SK-N-SH (cell line): ENCODE measurements around the gene LYPD8. TPM values are rescaled to one million over a fixed set of nuclear protein-coding genes. Genes with fewer than 3 reads are reported as not detected.

Experiments
- CTCF ChIA-PET: fragments of 300-600, 350-600 bp; formaldehyde crosslinking; extraction: SDS; loops from one replicate; lab custom pipeline; 2021; lab: Yijun Ruan, JAX
- POLR2A ChIA-PET: fragments of 350-600 bp; sonication (Branson Sonifier 250); formaldehyde crosslinking; extraction: SDS; loops from one replicate; lab custom pipeline; 2020; ENCODE audit warnings: antibody characterized with exemption, inconsistent platforms; lab: Yijun Ruan, JAX
- DNase-seq: peaks from one replicate; pipeline ENCODE4 v3.0.0; 2012
- H2AFZ ChIP-seq: fragments of 200-600 bp; sonication (generic); 2 replicates; pipeline ENCODE4 v1.8.1; 2016; ENCODE audit warnings: antibody characterized with exemption, mild to moderate bottlenecking, low read depth
- H3F3A ChIP-seq: fragments of 200-600 bp; sonication (generic); replicated peaks from 2 replicates; pipeline ENCODE3; 2016; ENCODE audit warnings: antibody characterized with exemption, mild to moderate bottlenecking; ENCODE audit not compliant: insufficient read depth
- H3K27ac ChIP-seq, 2 experiments: fragments of 200-500 bp in 1 of 2; fragments of 200-600 bp in 1 of 2; sonication (Bioruptor generic) in 1 of 2; sonication (generic), shearing (Covaris generic) in 1 of 2; 2 replicates each; pipeline versions ENCODE4 v1.5.1 to v1.6.1; 2014 to 2016; ENCODE audit warnings: low read depth in 2 of 2, inconsistent platforms in 1 of 2, low read length in 1 of 2, mild to moderate bottlenecking in 1 of 2, mixed read lengths in 1 of 2
- H3K27me3 ChIP-seq: fragments of 200-600 bp; sonication (generic), shearing (Covaris generic); 2 replicates; pipeline ENCODE4 v1.6.1; 2016; ENCODE audit warnings: mixed run types; ENCODE audit not compliant: insufficient read depth
- H3K36me3 ChIP-seq, 2 experiments: fragments of 200-500 bp in 1 of 2; fragments of 200-600 bp in 1 of 2; sonication (Bioruptor generic) in 1 of 2; sonication (generic) in 1 of 2; replicated peaks in 1 of 2; 2 replicates each; pipeline versions ENCODE3 to v1.5.1; 2014 to 2016; ENCODE audit warnings: low read length in 1 of 2, mild to moderate bottlenecking in 1 of 2; ENCODE audit not compliant: insufficient read depth in 2 of 2, control insufficient read depth in 1 of 2
- H3K4me1 ChIP-seq, 2 experiments: fragments of 200-500 bp in 1 of 2; fragments of 200-600 bp in 1 of 2; sonication (Bioruptor generic) in 1 of 2; sonication (generic), shearing (Covaris generic) in 1 of 2; 2 replicates each; pipeline versions ENCODE4 v1.5.1 to v1.6.1; 2014 to 2016; ENCODE audit warnings: low read depth in 1 of 2, low read length in 1 of 2, mixed run types in 1 of 2; ENCODE audit not compliant: insufficient read depth in 2 of 2, control insufficient read depth in 1 of 2
- H3K4me2 ChIP-seq: fragments of 200-600 bp; sonication (generic), shearing (Covaris generic); 2 replicates; pipeline ENCODE4 v1.6.1; 2017; ENCODE audit warnings: mixed run types
- H3K4me3 ChIP-seq, 2 experiments: fragments of 200-500 bp in 1 of 2; fragments of 200-600 bp in 1 of 2; sonication (Bioruptor generic) in 1 of 2; sonication (generic), shearing (Covaris generic) in 1 of 2; 2 replicates each; pipeline versions ENCODE4 v1.5.1 to v1.8.1; 2014 to 2016; ENCODE audit warnings: low read depth in 2 of 2, inconsistent platforms in 1 of 2, low read length in 1 of 2, mild to moderate bottlenecking in 1 of 2, mixed read lengths in 1 of 2, moderate library complexity in 1 of 2
- H3K79me2 ChIP-seq: fragments of 200-600 bp; sonication (generic); 2 replicates; pipeline ENCODE4 v1.8.1; 2017; ENCODE audit warnings: mild to moderate bottlenecking; ENCODE audit not compliant: insufficient read depth
- H3K9ac ChIP-seq: fragments of 200-600 bp; sonication (generic); 2 replicates; pipeline ENCODE4 v1.6.1; 2017; ENCODE audit warnings: mixed run types
- H3K9me2 ChIP-seq: fragments of 200-600 bp; sonication (generic); 2 replicates; pipeline ENCODE4 v1.6.1; 2017; ENCODE audit warnings: mixed run types
- H3K9me3 ChIP-seq: fragments of 200-600 bp; sonication (generic); 2 replicates; pipeline ENCODE4 v1.6.1; 2017; ENCODE audit warnings: mixed run types, mild to moderate bottlenecking, moderate library complexity
- H4K20me1 ChIP-seq: fragments of 200-600 bp; sonication (generic); 2 replicates; pipeline ENCODE4 v1.6.1; 2017; ENCODE audit warnings: mild to moderate bottlenecking, mixed run types; ENCODE audit not compliant: insufficient read depth
- ELF1 ChIP-seq: IDR thresholded peaks from 2 replicates; pipeline ENCODE4 v1.4.0; 2012
- EP300 ChIP-seq, 2 experiments: IDR thresholded peaks; 2 replicates each; pipeline versions ENCODE4 v1.4.0 to v1.6.1; 2012; ENCODE audit warnings: borderline replicate concordance in 1 of 2, low read depth in 1 of 2, low read length in 1 of 2
- GABPA ChIP-seq: IDR thresholded peaks from 2 replicates; pipeline ENCODE4 v1.4.0; 2012; ENCODE audit warnings: low read depth, mild to moderate bottlenecking
- MAX ChIP-seq: IDR thresholded peaks from 2 replicates; pipeline ENCODE4 v1.4.0; 2012; ENCODE audit warnings: low read depth
- MEF2A ChIP-seq: IDR thresholded peaks from 2 replicates; pipeline ENCODE4 v1.4.0; 2012; ENCODE audit warnings: low read depth, borderline replicate concordance
- NRF1 ChIP-seq: IDR thresholded peaks from 2 replicates; pipeline ENCODE4 v1.6.1; 2012; ENCODE audit warnings: low read depth, mild to moderate bottlenecking, low read length
- PBX3 ChIP-seq: IDR thresholded peaks from 2 replicates; pipeline ENCODE4; 2012
- RAD21 ChIP-seq: IDR thresholded peaks from 2 replicates; pipeline ENCODE4 v1.6.1; 2012; ENCODE audit warnings: mild to moderate bottlenecking, low read length
- RCOR1 ChIP-seq: fragments of 150-350 bp; IDR thresholded peaks from 2 replicates; pipeline ENCODE4 v1.6.1; 2017; ENCODE audit warnings: antibody characterized with exemption, low read length
- RFX5 ChIP-seq: IDR thresholded peaks from 2 replicates; pipeline ENCODE4 v1.6.1; 2012; ENCODE audit warnings: mild to moderate bottlenecking, improper control_type of control experiment, low read length
- USF2 ChIP-seq: fragments of 150-350 bp; IDR thresholded peaks from 2 replicates; pipeline ENCODE4 v1.6.1; 2017; ENCODE audit warnings: antibody characterized with exemption, low read length, low read depth, borderline replicate concordance
- ZBTB33 ChIP-seq: IDR thresholded peaks from 2 replicates; pipeline ENCODE4 v1.4.0; 2012; ENCODE audit warnings: low read depth, borderline replicate concordance
- WGBS: methylation state at CpG from one replicate; pipeline ENCODE4 v1.1.6; 2017; ENCODE audit warnings: low lambda C conversion rate; 5-methylcytosine and 5-hydroxymethylcytosine counted together
- polyA plus RNA-seq, 3 experiments: library from polyadenylated mRNA; depleted of rRNA; stranded (reverse); fragments of >200 nt; gene quantifications; 2 replicates each; pipeline ENCODE4 v1.2.3, GENCODE V29; 2012

LYPD8 gene
- polyA plus RNA-seq, 1 of the 3 experiments (the other 2 are of a cell fraction): 1.5 TPM

GRCh38 chr1:248697907-248698306, 57.7 kb downstream of the LYPD8 start:
- Histone ChIP-seq H3K4me1 (no peaks in the 10 kb centered on the region), H3K4me3 (no peak overlapping the region), H3K36me3 (no peaks in the 10 kb centered on the region), H3K9me2 (no peaks in the 10 kb centered on the region), H4K20me1 (no peaks in the 10 kb centered on the region), H3K27me3 (no peaks in the 10 kb centered on the region; the same call in 1 of the 2 replicates), H3K9me3 (no peaks in the 10 kb centered on the region), H3K9ac (no peak overlapping the region), H3K27ac (no peak overlapping the region), H3K79me2 (no peaks in the 10 kb centered on the region), H3K4me2 (no peak overlapping the region), H2AFZ (no peak overlapping the region), H3F3A (no peaks in the 10 kb centered on the region)
- WGBS: 5% methylated on average over 6 of the region's 6 CpGs
- no peak for DNase-seq
- TF ChIP-seq USF2: no peak
- no peak for TF ChIP-seq RFX5
- TF ChIP-seq ZBTB33: no peak
- TF ChIP-seq RAD21: no peak
- no peak for TF ChIP-seq RCOR1
- no peak for TF ChIP-seq ELF1
- TF ChIP-seq MEF2A: no peak
- POLR2A ChIA-PET: no interaction called here
- CTCF ChIA-PET: no interaction called here

GRCh38 chr1:248696774-248697173, 58.8 kb downstream of the LYPD8 start:
- H3K36me3 ChIP-seq: no peaks in the 10 kb centered on the region
- H4K20me1 ChIP-seq: no peaks in the 10 kb centered on the region
- ChIA-PET CTCF (interaction anchor here (0.6 to 1.0 kb wide), 2 partner anchors 80 to 108 kb away, joined by 3 to 5 read pairs; no protein-coding TSS in a partner anchor), POLR2A (no interaction called here)
- H3K9me2 ChIP-seq: no peaks in the 10 kb centered on the region
- DNase-seq: no peak
- TF ChIP-seq EP300 (IDR thresholded peaks at IDR 0.05; ENCODE audit: borderline replicate concordance in 1 of 2, low read depth in 1 of 2, low read length in 1 of 2) (no peak), MAX (no peak), GABPA (no peak), RAD21 (no peak), NRF1 (no peak), PBX3 (no peak)
- H3K4me1 ChIP-seq: no peaks in the 10 kb centered on the region
- H3F3A ChIP-seq: no peaks in the 10 kb centered on the region
- WGBS: 2% methylated on average over 3 of the region's 3 CpGs
- H3K79me2 ChIP-seq: no peaks in the 10 kb centered on the region
- H3K9ac ChIP-seq: no peak overlapping the region
- H3K27me3 ChIP-seq: peaks cover 5% of the 10 kb centered on the region; the same call in 1 of the 2 replicates
- no peak overlapping the region for H3K4me3 ChIP-seq
- H3K9me3 ChIP-seq: no peaks in the 10 kb centered on the region
- no peak overlapping the region for H2AFZ ChIP-seq
- H3K4me2 ChIP-seq: no peak overlapping the region
- no peak overlapping the region for H3K27ac ChIP-seq
